Posterior vena cava (tissue), 2 donors: Measurements from ENCODE around the gene CYP27B1. TPM values are rescaled to one million over a fixed set of nuclear protein-coding genes. Genes with fewer than 3 reads are reported as not detected.

ENCODE experiments used
- DNase-seq: peaks from one replicate; pipeline ENCODE4 v3.0.0-alpha.2; 2020; ENCODE audit warnings: low spot score
- intact Hi-C, 2 donors: fragments of 100-400 bp; cut with DNase I; formaldehyde crosslinking; loops; one replicate each; pipeline versions ENCODE4 v1.14.1 to v1.14.2; 2022 to 2023
- total RNA-seq, 2 donors: library from RNA; stranded (reverse); fragmentation: NEBNext Ultra II Directional; extraction: Animal tissue kit (Norgen Biotek cat#: 25700); gene quantifications; one replicate each; pipeline ENCODE4 v1.2.1, GENCODE V29; 2021
- donor health status: DM: yes; HTN: yes; CAD: no.
- donor health status: DM: yes; HTN: yes; CAD: no.

The CYP27B1 gene
- total RNA-seq, 2 donors from 2014 or later: 0.57 to 1.1 TPM

GRCh38 chr12:57771236-57771872 lies 4.5 kb upstream of the CYP27B1 start:
- intact Hi-C loops: no loop called here
- DNase-seq: peak; percentile 97

DNA sequence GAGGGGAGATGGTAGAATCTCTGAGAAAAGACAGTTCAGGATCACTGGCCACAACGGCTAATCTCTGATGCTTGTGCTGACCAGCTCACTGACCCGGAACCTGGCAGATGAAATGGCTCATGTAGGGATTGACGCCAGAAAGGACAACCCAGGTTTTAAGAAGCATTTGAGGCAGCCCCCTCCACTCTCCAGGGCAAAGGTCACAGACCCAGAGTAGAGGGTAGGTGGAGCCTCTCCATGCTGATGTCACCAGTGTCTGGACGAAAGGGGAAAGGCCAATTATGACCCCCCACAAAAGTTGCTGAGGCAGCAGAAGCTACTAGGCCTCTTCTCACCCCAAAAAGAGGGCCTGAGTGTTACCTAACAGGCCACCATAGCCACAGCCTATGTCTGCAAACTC lies 3.9 kb upstream of the CYP27B1 start:
- intact Hi-C loops: no loop called here
- no peak for DNase-seq

DNA sequence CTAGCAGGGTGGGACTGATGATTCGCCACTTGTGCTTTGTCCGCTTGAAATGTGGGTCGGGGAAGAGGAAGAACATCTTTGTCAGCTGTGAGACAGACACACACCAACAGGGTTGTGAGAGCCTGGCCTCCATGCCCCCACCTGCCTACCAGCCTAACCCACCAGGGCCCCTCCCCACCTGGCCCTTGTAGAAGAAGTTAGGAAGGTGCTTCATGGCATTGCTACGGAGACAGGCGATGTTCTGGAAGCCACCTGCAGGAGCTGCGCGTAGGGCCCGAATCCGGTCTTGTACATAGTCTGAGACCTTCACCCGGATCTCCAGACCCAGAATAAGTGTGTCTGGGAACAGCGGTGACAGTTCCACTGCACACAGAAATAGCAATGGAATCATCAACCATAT lies 2.7 kb upstream of the CYP27B1 start:
- intact Hi-C loops: no loop called here
- no peak for DNase-seq

GRCh38 chr12:57767876-57768275 lies 998 bp upstream of the CYP27B1 start:
- no peak for DNase-seq
- intact Hi-C loops: no loop called here

- intact Hi-C loops: no loop called here
Measured at GRCh38 chr12:57767305-57767698, 424 bp upstream of the CYP27B1 start.

GRCh38 chr12:57765698-57766463 lies 997 bp downstream of the CYP27B1 start:
- intact Hi-C loops: no loop called here
- DNase-seq: no peak

More at GRCh38 chr12:57767305-57767698, 424 bp upstream of the CYP27B1 start:
- DNase-seq: no peak

GRCh38 chr12:57765003-57765697 lies 1.7 kb downstream of the CYP27B1 start:
- intact Hi-C loops: no loop called here
- peak; percentile 85 for DNase-seq

DNA sequence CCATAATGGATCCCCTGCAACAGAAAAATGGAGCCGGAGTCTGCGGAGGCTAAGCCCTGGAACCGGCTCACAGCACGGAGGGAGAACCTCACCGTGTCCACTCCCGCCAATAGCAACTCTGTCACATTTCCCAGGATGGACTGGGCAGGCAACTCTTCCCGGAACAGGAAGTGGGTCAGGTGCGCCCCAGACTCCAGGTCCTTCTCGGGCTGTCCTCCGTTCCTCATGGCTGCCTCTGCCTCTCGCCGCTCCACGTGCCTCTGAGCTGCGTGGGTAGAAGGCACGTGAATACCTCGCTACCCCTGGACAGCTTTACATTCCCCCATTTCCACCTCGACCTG lies 2.2 kb downstream of the CYP27B1 start:
- intact Hi-C loops: no loop called here
- DNase-seq: no peak

DNA sequence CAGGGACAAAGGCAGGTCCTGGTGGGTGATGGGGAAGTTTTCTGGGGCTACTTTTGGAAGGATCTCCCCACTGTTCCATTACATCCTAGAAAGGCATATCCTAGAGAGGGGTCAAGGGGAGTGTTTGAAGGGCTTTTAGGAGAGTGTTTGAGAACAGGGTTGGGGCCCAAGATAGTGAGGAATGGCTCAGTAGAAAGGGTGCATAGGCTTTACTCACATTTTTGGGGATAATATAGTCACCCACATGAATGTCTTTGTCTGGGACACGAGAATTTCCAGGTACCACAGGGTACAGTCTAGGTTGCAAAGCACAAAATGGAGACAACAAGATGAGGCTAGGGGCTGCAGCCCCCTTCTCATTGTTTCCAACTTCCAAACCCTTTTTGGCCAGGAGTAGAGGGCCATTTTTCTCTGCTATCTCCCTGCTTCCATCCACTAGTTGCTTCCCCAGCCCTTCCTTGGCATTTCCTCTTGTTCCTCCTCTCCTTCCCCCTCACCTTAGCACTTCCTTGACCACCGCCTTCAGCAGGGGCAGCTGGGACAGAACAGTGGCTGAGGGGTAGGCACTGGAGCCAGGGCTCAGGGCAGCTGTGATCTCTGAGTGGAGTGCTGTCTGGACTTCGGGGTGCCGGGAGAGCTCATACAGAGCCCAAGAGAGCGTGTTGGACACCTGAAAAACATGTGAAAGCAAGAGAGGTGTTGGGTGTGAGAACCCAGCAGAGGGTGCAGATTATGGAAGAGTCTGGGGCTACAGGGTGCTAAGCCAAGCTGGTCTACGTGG lies 2.8 kb downstream of the CYP27B1 start:
- no peak for DNase-seq
- intact Hi-C loops: no loop called here

DNA sequence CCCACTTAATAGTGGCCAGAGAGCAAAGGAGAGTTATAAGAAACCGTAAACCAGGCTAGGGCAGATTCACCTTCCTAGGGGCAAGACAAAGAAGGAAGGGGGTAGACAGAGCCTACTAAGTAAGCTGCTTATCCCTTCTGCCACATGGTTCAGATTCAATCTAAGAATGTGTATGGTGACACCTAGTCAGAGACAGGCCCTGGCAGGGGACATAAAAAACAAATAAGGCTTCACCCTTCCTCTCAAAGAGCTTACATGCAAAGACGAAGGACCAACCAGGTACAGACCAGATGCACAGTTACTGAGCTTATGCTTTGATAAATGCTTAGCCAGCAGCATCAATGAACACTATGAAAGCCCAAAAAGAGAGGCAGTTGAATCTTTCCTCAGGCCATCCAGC lies 4.4 kb downstream of the CYP27B1 start:
- intact Hi-C loops: no loop called here
- DNase-seq: no peak

DNA sequence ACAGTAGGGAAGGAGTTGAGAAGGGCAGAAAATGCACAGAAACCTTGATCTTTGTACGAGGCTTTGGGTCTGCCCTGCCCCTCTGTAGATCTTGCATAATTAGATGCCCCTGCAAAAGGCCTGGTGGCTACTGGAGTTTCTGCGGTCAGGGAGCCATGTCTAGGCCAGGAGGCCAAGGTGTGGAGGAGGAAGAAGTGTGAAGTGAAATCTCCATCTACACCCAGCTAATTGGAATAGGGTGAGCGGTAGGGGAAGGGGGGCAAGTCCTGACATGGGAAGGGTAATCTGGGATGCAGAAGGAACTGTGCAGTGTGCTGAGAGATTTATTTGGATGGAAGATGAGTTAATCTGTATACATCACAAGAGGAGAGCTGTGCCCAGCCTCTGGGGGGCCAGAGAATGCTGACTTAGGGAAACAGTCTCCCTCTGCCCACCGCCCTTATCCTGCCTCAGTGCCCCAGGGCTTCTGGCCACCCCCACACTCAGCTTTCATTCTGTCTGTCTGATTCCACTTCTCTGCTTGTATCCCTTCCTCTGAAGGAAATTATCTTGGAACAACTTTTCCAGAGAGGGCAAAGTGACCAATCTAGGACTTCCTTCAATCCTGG lies 5.4 kb downstream of the CYP27B1 start:
- intact Hi-C loops: no loop called here
- DNase-seq: no peak

- no peak for DNase-seq
- intact Hi-C loops: no loop called here
Measured at GRCh38 chr12:57760347-57760982, 6.4 kb downstream of the CYP27B1 start.

- DNase-seq: no peak
- intact Hi-C loops: no loop called here
Measured at GRCh38 chr12:57759360-57759980, 7.4 kb downstream of the CYP27B1 start.

GRCh38 chr12:57758552-57759359 lies 8.1 kb downstream of the CYP27B1 start:
- DNase-seq: no peak
- intact Hi-C loops: no loop called here

GRCh38 chr12:57757771-57758170 lies 9.1 kb downstream of the CYP27B1 start:
- DNase-seq: no peak
- intact Hi-C loops: no loop called here

GRCh38 chr12:57756406-57757341 lies 10.2 kb downstream of the CYP27B1 start:
- no peak for DNase-seq
- intact Hi-C loops: no loop called here
